HCT116 (cell line): Measurements from ENCODE around the gene STK11.

Experiments used
- CTCF ChIP-seq, 3 experiments: fragments of 200-600 bp in 1 of 3; sonication (generic) in 1 of 3; IDR thresholded peaks in 2 of 3; conservative IDR thresholded peaks in 1 of 3; 2 replicates each; pipeline ENCODE4 v1.5.1; 2012 to 2017; ENCODE audit warnings: low read depth in 2 of 3, low read length in 2 of 3, antibody characterized with exemption in 1 of 3, borderline replicate concordance in 1 of 3, control low read depth in 1 of 3, mild to moderate bottlenecking in 1 of 3, mixed read lengths in 1 of 3, mixed run types in 1 of 3, moderate library complexity in 1 of 3; ENCODE audit not compliant: insufficient read depth in 1 of 3
- POLR2A ChIP-seq: IDR thresholded peaks from 2 replicates; pipeline ENCODE4 v1.7.0; 2011; ENCODE audit warnings: borderline replicate concordance; ENCODE audit not compliant: insufficient read depth, insufficient read length; ENCODE audit errors: extremely low read depth
- RAD21 ChIP-seq: IDR thresholded peaks from 2 replicates; pipeline ENCODE4 v1.6.1; 2012; ENCODE audit warnings: low read depth, mild to moderate bottlenecking

- TF ChIP-seq RAD21, result no peak
- TF ChIP-seq CTCF (IDR thresholded peaks at IDR 0.05 in 2 of 3, conservative IDR thresholded peaks at IDR 0.05 in 1 of 3; ENCODE audit: borderline replicate concordance in 1 of 3, insufficient read depth in 1 of 3, low read depth in 2 of 3, low read length in 2 of 3), result no peak
- no peak for TF ChIP-seq POLR2A
These were observed 20.6 kb downstream of the STK11 start for GRCh38 chr19:1226227-1226518.
